ENCODE data around the gene OR2AT4.
"Not testable (repeated sequence)": the region's sequence is repeated elsewhere in the genome, so short reads cannot be mapped to it uniquely, and the experiment has no call there.

Gene OR2AT4

DNA sequence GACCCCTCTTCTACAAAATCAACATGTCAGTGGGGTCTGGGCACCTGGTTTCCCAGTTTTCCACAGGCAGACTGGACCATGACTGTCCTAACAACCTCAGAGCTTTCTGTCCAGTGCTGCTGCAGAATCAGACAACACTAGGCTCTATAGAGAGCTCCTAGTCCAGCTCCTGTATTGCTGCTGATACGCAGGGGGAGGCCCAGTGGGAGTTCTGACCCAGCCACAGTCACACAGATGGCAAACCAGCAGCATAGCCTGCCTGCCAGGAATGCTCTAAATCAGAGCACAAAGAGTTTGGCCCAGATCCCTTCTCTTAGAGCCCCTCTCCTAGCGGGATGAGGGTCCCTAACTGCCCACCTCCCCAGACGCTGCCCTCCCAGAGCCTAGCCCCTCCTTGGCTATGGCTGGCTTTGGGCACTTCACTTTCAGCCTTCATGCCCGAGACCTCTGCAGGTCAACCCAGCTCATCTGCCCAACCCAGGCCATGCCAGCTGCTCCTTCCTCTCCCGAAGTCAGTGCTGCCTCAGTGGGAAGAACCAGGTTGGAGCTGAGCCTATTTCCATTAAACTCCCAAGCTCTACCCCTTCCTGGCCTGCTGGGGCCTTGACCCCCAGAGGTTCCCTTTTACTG lies 38.5 kb upstream of the OR2AT4 start:
- Histone ChIP-seq H3K9ac (ENCODE audit: low read depth in 1 of 2, low read length in 2 of 2) (no peak overlapping the region), H3K4me1 (ENCODE audit: control insufficient read depth in 2 of 2, insufficient read depth in 2 of 2, low read length in 2 of 2) (no peaks in the 10 kb centered on the region), H3K9me3 (ENCODE audit: control insufficient read depth in 2 of 2, low read length in 2 of 2) (no peaks in the 10 kb centered on the region), H3K36me3 (ENCODE audit: control insufficient read depth in 2 of 2, insufficient read depth in 2 of 2, low read length in 2 of 2) (no peaks in the 10 kb centered on the region), H3K27ac (ENCODE audit: low read depth in 2 of 2, low read length in 2 of 2) (no peak overlapping the region), H3K27me3 (ENCODE audit: control insufficient read depth in 2 of 2, insufficient read depth in 2 of 2, low read length in 2 of 2) (peaks cover 0 to 3% of the 10 kb centered on the region in 2 donors), H3K4me3 (ENCODE audit: low read length in 2 of 2) (no peak overlapping the region)

DNA sequence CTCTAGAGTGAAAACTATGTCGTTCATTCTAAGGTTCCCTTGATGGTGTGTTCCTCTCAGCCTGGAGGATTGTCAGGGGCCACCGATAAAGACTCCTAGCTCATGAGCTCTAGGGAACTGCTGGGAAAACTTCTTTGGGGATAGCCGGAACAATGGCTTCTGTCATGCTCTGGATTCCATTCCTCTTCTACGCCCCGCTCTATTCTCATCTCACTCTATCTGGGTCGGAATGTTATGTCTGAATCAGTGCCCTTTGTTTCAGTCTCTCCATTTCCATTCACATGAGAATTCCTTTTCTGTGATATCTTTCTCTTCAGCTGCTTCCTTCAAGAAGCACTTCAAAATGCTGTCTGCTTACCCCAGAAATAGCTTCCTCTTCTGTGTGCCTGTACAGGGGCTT lies 37.3 kb upstream of the OR2AT4 start:
- Histone ChIP-seq H3K27ac (ENCODE audit: low read depth in 2 of 2, low read length in 2 of 2) (no peak overlapping the region), H3K27me3 (ENCODE audit: control insufficient read depth in 2 of 2, insufficient read depth in 2 of 2, low read length in 2 of 2) (peaks cover 1 to 3% of the 10 kb centered on the region in 2 donors), H3K9ac (ENCODE audit: low read depth in 1 of 2, low read length in 2 of 2) (no peak overlapping the region), H3K36me3 (ENCODE audit: control insufficient read depth in 2 of 2, insufficient read depth in 2 of 2, low read length in 2 of 2) (no peaks in the 10 kb centered on the region), H3K4me1 (ENCODE audit: control insufficient read depth in 2 of 2, insufficient read depth in 2 of 2, low read length in 2 of 2) (no peaks in the 10 kb centered on the region), H3K9me3 (ENCODE audit: control insufficient read depth in 2 of 2, low read length in 2 of 2) (no peaks in the 10 kb centered on the region), H3K4me3 (ENCODE audit: low read length in 2 of 2) (no peak overlapping the region)

DNA sequence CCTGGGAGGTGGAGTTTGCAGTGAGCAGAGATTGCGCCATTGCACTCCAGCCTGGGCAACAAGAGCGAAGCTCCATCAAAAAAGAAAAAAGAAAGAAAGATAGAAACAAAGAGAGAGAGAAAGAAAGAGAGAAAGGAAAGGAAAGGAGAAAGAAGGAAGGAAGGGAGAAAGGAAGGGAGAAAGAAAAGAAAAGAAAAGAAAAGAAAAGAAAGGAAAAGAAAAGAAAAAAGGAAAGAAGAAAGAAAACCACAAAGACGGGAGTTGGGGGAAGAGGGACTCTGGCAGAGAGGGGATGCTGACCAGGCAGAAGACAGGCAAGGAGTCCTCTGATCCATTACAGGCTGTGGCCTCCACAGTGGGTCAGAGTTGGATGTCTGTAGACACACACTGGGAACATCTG lies 35.4 kb upstream of the OR2AT4 start:
- no peaks in the 10 kb centered on the region for H3K9me3 ChIP-seq (ENCODE audit: control insufficient read depth in 2 of 2, low read length in 2 of 2)
- H3K9ac ChIP-seq (ENCODE audit: low read depth in 1 of 2, low read length in 2 of 2) = no peak overlapping the region
- no peaks in the 10 kb centered on the region for H3K36me3 ChIP-seq (ENCODE audit: control insufficient read depth in 2 of 2, insufficient read depth in 2 of 2, low read length in 2 of 2)
- H3K27me3 ChIP-seq (ENCODE audit: control insufficient read depth in 2 of 2, insufficient read depth in 2 of 2, low read length in 2 of 2) = peaks cover 1 to 3% of the 10 kb centered on the region in 2 donors
- no peak overlapping the region for H3K27ac ChIP-seq (ENCODE audit: low read depth in 2 of 2, low read length in 2 of 2)
- no peaks in the 10 kb centered on the region for H3K4me1 ChIP-seq (ENCODE audit: control insufficient read depth in 2 of 2, insufficient read depth in 2 of 2, low read length in 2 of 2)
- no peak overlapping the region for H3K4me3 ChIP-seq (ENCODE audit: low read length in 2 of 2)

DNA sequence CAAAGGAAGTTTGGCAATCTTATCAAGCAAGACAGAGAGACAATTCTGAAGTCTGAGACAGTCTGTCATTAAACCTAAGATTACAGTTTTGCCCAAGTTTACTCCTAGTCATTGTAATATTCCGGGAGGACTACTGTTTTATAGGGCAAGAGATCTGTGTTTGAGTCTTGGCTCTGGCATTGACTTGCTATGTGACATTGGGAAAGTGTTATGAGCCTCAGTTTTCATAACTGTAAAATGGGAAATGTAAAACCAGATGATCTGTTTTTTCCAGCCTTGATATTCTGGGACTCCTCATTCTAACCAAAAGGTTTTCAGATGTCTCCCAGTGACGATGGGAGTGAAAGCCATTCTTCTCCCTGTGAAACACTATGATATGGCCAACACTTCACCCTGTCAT lies 29.9 kb upstream of the OR2AT4 start:
- Histone ChIP-seq H3K9me3 (ENCODE audit: control insufficient read depth in 2 of 2, low read length in 2 of 2) (no peaks in the 10 kb centered on the region), H3K27ac (ENCODE audit: low read depth in 2 of 2, low read length in 2 of 2) (no peak overlapping the region), H3K27me3 (ENCODE audit: control insufficient read depth in 2 of 2, insufficient read depth in 2 of 2, low read length in 2 of 2) (peaks cover 1 to 2% of the 10 kb centered on the region in 2 donors), H3K9ac (ENCODE audit: low read depth in 1 of 2, low read length in 2 of 2) (no peak overlapping the region), H3K4me1 (ENCODE audit: control insufficient read depth in 2 of 2, insufficient read depth in 2 of 2, low read length in 2 of 2) (no peaks in the 10 kb centered on the region), H3K4me3 (ENCODE audit: low read length in 2 of 2) (no peak overlapping the region), H3K36me3 (ENCODE audit: control insufficient read depth in 2 of 2, insufficient read depth in 2 of 2, low read length in 2 of 2) (no peaks in the 10 kb centered on the region)

DNA sequence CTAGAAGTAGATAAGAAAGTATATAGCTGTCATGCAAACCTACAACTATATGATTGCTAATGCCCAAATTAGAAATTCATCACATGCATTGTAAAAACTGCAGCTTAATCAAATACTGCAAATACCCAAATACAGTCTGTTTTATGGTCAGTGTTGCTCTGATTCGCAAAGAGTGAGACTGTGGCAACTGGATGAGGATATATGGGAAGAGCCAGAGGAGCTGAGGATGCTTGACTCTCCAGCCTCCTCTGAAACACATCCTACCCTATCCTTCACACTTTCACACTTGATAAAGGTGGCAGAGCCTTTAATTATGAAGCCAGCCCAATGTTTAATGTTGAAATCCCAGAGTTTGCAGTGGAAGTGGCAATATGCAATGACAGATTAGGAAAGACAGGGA lies 21.9 kb upstream of the OR2AT4 start:
- H3K27ac ChIP-seq (ENCODE audit: low read depth in 2 of 2, low read length in 2 of 2) = no peak overlapping the region
- peaks cover 2 to 10% of the 10 kb centered on the region in 2 donors for H3K9me3 ChIP-seq (ENCODE audit: control insufficient read depth in 2 of 2, low read length in 2 of 2)
- H3K4me1 ChIP-seq (ENCODE audit: control insufficient read depth in 2 of 2, insufficient read depth in 2 of 2, low read length in 2 of 2) = no peaks in the 10 kb centered on the region
- H3K36me3 ChIP-seq (ENCODE audit: control insufficient read depth in 2 of 2, insufficient read depth in 2 of 2, low read length in 2 of 2) = no peaks in the 10 kb centered on the region
- H3K27me3 ChIP-seq (ENCODE audit: control insufficient read depth in 2 of 2, insufficient read depth in 2 of 2, low read length in 2 of 2) = no peaks in the 10 kb centered on the region
- H3K9ac ChIP-seq (ENCODE audit: low read depth in 1 of 2, low read length in 2 of 2) = no peak overlapping the region
- H3K4me3 ChIP-seq (ENCODE audit: low read length in 2 of 2) = no peak overlapping the region

DNA sequence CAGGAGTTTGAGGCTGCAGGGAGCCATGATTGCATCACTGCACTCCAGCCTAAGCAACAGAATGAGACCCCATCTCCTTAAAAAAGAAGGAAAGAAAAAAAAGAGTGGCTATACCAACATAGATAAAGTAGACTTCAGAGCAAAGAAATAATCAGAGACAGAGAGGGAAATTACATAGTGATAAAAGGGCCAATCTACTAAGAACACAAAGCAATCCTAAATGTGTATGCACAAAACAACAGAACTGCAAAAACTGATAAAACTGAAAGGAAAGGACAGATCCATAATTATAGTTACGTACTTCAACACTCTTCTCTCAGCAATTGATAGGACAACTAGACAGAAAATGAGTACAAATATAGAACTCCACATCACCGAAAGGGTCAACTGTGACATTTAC lies 17.8 kb upstream of the OR2AT4 start:
- H3K36me3 ChIP-seq (ENCODE audit: control insufficient read depth in 2 of 2, insufficient read depth in 2 of 2, low read length in 2 of 2) = no peaks in the 10 kb centered on the region
- no peak overlapping the region for H3K27ac ChIP-seq (ENCODE audit: low read depth in 2 of 2, low read length in 2 of 2)
- peaks cover 2 to 10% of the 10 kb centered on the region in 2 donors for H3K9me3 ChIP-seq (ENCODE audit: control insufficient read depth in 2 of 2, low read length in 2 of 2)
- no peak overlapping the region for H3K4me3 ChIP-seq (ENCODE audit: low read length in 2 of 2)
- H3K9ac ChIP-seq (ENCODE audit: low read depth in 1 of 2, low read length in 2 of 2) = no peak overlapping the region
- no peaks in the 10 kb centered on the region for H3K4me1 ChIP-seq (ENCODE audit: control insufficient read depth in 2 of 2, insufficient read depth in 2 of 2, low read length in 2 of 2)
- no peaks in the 10 kb centered on the region for H3K27me3 ChIP-seq (ENCODE audit: control insufficient read depth in 2 of 2, insufficient read depth in 2 of 2, low read length in 2 of 2)

DNA sequence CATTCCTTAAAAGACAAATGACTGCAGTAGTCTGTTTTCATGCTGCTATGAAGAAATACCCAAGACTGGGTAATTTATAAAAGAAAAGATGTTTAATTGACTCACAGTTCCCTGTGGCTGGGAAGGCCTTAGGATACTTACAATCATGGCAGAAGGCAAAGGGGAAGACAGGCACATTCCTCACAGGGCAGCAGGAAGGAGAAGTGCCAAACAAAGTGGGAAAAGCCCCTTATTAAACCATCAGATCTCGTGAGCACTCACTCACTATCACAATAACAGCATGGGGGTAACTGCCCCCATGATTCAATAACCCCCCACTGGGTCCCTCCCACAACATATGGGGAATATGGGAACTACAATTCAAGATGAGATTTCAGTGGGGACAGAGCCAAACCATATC lies 16.4 kb upstream of the OR2AT4 start:
- peaks cover 2 to 7% of the 10 kb centered on the region in 2 donors for H3K9me3 ChIP-seq (ENCODE audit: control insufficient read depth in 2 of 2, low read length in 2 of 2)
- no peaks in the 10 kb centered on the region for H3K27me3 ChIP-seq (ENCODE audit: control insufficient read depth in 2 of 2, insufficient read depth in 2 of 2, low read length in 2 of 2)
- no peak overlapping the region for H3K27ac ChIP-seq (ENCODE audit: low read depth in 2 of 2, low read length in 2 of 2)
- no peak overlapping the region for H3K4me3 ChIP-seq (ENCODE audit: low read length in 2 of 2)
- no peaks in the 10 kb centered on the region for H3K4me1 ChIP-seq (ENCODE audit: control insufficient read depth in 2 of 2, insufficient read depth in 2 of 2, low read length in 2 of 2)
- no peaks in the 10 kb centered on the region for H3K36me3 ChIP-seq (ENCODE audit: control insufficient read depth in 2 of 2, insufficient read depth in 2 of 2, low read length in 2 of 2)
- no peak overlapping the region for H3K9ac ChIP-seq (ENCODE audit: low read depth in 1 of 2, low read length in 2 of 2)

DNA sequence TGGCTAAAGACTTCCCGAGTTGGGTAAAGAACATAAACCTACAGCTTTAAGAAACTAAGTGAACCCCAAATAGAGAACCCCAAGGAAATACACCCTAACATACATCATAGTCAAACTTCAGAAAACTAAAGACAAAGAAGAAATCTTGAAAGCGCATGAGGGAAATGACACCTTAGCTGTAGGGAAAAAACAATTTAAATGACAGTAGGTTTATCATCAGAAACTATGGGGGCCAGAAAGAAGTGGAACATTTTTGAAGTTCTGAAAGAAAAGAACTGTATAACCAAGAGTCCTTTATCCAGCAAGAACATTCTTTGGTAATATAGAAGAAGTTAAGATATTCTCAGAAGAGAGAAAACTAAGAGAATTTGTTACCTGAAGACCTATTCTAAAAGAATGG lies 15.5 kb upstream of the OR2AT4 start:
- H3K9ac ChIP-seq (ENCODE audit: low read depth in 1 of 2, low read length in 2 of 2) = no peak overlapping the region
- H3K36me3 ChIP-seq (ENCODE audit: control insufficient read depth in 2 of 2, insufficient read depth in 2 of 2, low read length in 2 of 2) = no peaks in the 10 kb centered on the region
- no peak overlapping the region for H3K4me3 ChIP-seq (ENCODE audit: low read length in 2 of 2)
- no peaks in the 10 kb centered on the region for H3K4me1 ChIP-seq (ENCODE audit: control insufficient read depth in 2 of 2, insufficient read depth in 2 of 2, low read length in 2 of 2)
- peaks cover 2 to 7% of the 10 kb centered on the region in 2 donors for H3K9me3 ChIP-seq (ENCODE audit: control insufficient read depth in 2 of 2, low read length in 2 of 2)
- H3K27me3 ChIP-seq (ENCODE audit: control insufficient read depth in 2 of 2, insufficient read depth in 2 of 2, low read length in 2 of 2) = no peaks in the 10 kb centered on the region
- no peak overlapping the region for H3K27ac ChIP-seq (ENCODE audit: low read depth in 2 of 2, low read length in 2 of 2)

DNA sequence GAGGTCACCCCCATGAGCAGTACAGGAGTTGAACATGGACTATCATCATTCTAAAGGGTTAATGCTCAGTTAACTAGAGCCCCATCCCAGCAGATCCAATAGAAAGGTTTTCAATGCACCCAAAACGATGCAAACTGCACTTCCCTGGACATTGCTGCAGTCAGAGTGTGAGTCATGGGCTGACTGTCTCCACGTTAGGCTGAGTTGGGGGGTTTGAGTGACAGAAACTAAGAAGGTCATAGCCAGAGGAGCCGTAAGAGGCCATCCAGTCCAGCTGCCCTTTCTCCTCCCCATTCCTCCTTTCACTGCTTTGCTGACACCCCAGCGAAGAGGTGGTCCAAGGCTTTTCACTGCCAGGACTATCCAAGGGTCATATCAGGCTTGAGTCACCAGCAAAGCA lies 10.5 kb upstream of the OR2AT4 start:
- no peak overlapping the region for H3K4me3 ChIP-seq (ENCODE audit: low read length in 2 of 2)
- no peak overlapping the region for H3K9ac ChIP-seq (ENCODE audit: low read depth in 1 of 2, low read length in 2 of 2)
- no peaks in the 10 kb centered on the region for H3K9me3 ChIP-seq (ENCODE audit: control insufficient read depth in 2 of 2, low read length in 2 of 2)
- no peak overlapping the region for H3K27ac ChIP-seq (ENCODE audit: low read depth in 2 of 2, low read length in 2 of 2)
- H3K27me3 ChIP-seq (ENCODE audit: control insufficient read depth in 2 of 2, insufficient read depth in 2 of 2, low read length in 2 of 2) = no peaks in the 10 kb centered on the region
- H3K4me1 ChIP-seq (ENCODE audit: control insufficient read depth in 2 of 2, insufficient read depth in 2 of 2, low read length in 2 of 2) = no peaks in the 10 kb centered on the region
- H3K36me3 ChIP-seq (ENCODE audit: control insufficient read depth in 2 of 2, insufficient read depth in 2 of 2, low read length in 2 of 2) = no peaks in the 10 kb centered on the region

DNA sequence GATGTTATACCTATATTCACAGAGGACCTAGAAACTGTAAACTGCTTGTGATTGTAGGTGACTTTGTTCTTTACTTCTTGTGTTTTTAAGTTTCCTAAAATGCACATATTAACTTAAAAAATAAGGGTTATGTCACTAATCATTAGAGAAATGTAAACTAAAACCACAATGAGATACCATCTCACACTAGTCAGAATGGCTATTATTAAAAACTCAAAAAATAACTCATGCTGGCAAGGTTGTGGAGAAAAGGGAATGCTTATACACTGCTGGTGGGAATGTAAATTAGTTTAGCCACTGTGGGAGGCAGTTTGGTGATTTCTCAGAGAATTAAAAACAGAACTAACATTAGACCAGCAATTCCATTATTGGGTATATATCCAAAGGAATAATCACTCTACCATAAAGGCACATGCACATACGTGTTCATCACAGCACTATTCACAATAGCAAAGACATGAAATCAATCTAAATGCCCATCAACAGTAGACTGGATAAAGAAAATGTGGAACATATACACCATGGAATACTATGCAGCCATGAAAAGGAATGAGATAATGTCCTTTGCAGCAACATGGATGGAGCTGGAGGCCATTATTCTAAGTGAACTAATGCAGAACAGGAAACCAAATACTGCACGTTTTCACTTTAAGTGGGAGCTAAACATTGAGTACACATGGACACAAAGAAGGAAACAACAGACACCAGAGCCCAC lies 9.4 kb upstream of the OR2AT4 start:
- H3K4me1 ChIP-seq (ENCODE audit: control insufficient read depth in 2 of 2, insufficient read depth in 2 of 2, low read length in 2 of 2); H3K27ac ChIP-seq (ENCODE audit: low read depth in 2 of 2, low read length in 2 of 2); H3K9ac ChIP-seq (ENCODE audit: low read depth in 1 of 2, low read length in 2 of 2); H3K4me3 ChIP-seq (ENCODE audit: low read length in 2 of 2); H3K36me3 ChIP-seq (ENCODE audit: control insufficient read depth in 2 of 2, insufficient read depth in 2 of 2, low read length in 2 of 2); H3K9me3 ChIP-seq (ENCODE audit: control insufficient read depth in 2 of 2, low read length in 2 of 2); H3K27me3 ChIP-seq (ENCODE audit: control insufficient read depth in 2 of 2, insufficient read depth in 2 of 2, low read length in 2 of 2): not testable (repeated sequence)

Measured in mucosa of rectum (tissue), 2 donors.